Measurements from ENCODE around the gene RPL39L. TPM values are rescaled to one million over a fixed set of nuclear protein-coding genes. Genes with fewer than 3 reads are reported as not detected.

The RPL39L gene
- total and polyA plus RNA-seq, 2 of the 13 experiments (the other 11 are each of a cell fraction or from before 2014, with no cell fraction given): not detected

- no peak for TF ChIP-seq NFAT5 (CRISPR knock-in tag; IDR thresholded peaks at IDR 0.05)
- peak; percentile 49; the same call in 1 of the 2 replicates for TF ChIP-seq POLR2G (IDR thresholded peaks at IDR 0.05; ENCODE audit: low read depth, low read length)
- TF ChIP-seq ZNF512B (CRISPR knock-in tag; IDR thresholded peaks at IDR 0.05; ENCODE audit: borderline replicate concordance): no peak
- TF ChIP-seq ATAD3A (CRISPR knock-in tag; IDR thresholded peaks at IDR 0.05): no peak
- TF ChIP-seq POLR2AphosphoS5 (IDR thresholded peaks at IDR 0.05; ENCODE audit: low read depth, low read length): 0 out of 2 replicates have a peak, but pooled peaks have one; percentile 11
- no peak for TF ChIP-seq NCOA5 (CRISPR knock-in tag; IDR thresholded peaks at IDR 0.05)
- no peak for TF ChIP-seq SAP130 (CRISPR knock-in tag; IDR thresholded peaks at IDR 0.05; ENCODE audit: low read depth)
- TF ChIP-seq ZNF333 (CRISPR knock-in tag; IDR thresholded peaks at IDR 0.05; ENCODE audit: borderline replicate concordance): no peak
These were observed 59.9 kb downstream of the RPL39L start (continued) for GRCh38 chr3:187079090-187080022.

Measured in HepG2 (cell line).